ENCODE results near the gene GAB1. TPM values are rescaled to one million over a fixed set of nuclear protein-coding genes. Genes with fewer than 3 reads are reported as not detected.
A peak's percentile ranks its signal among the peaks of the same experiment; 100 is the strongest.

Gene GAB1
- total RNA-seq, 2 experiments from 2014 or later, result 0.12 to 0.29 TPM

DNA sequence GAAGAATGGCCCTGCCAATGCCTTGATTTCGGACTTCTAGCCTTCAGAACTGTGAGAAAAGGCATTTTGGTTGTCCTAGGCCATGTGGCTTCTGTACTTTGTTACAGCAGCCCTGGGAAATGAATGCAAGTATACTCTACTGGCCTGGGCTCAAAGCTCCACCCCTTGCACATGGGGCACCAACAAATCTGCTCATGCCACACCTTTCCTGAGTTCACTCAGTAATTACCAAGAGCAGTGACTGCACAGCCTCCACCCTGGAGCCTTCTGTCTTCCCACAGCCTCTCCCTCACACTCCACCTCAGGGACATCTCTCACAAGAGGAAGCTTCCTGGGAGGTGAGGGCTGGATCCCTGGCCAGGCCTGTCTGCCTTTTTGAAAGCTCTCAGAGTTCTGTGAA, 29.1 kb upstream of the GAB1 start:
- no peak overlapping the region for H3K27ac Mint-ChIP-seq
- H3K9me3 Mint-ChIP-seq, result no peaks in the 10 kb centered on the region
- no peaks in the 10 kb centered on the region for H3K36me3 Mint-ChIP-seq (ENCODE audit: low read depth)
- CTCF ChIA-PET, result no interaction called here
- intact Hi-C loops (cut with micrococcal nuclease), result no loop called here
- no peak overlapping the region for H3K4me3 Mint-ChIP-seq
- H3K27me3 Mint-ChIP-seq (ENCODE audit: low read depth), result no peaks in the 10 kb centered on the region
- no peak for DNase-seq
- no peaks in the 10 kb centered on the region for H3K4me1 Mint-ChIP-seq (ENCODE audit: low read depth)

DNA sequence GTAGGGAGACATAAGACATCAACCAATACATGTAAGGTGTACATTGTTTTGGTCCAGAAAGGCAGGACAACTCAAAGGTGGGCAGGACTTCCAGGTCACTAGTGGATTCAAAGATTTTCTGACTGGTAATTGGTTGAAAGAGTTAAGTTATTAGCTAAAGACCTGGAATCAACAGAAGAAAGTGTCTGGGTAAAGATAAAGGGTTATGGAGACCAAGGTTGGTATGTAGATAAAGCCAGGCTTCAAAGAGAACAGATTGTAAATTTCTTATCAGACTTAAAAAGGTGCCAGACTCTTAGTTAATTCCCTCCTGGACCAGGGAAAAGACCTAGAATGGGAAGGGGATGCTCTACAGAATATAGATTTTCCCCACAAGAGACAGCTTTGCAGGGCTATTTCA, 28.3 kb upstream of the GAB1 start:
- DNase-seq, result no peak
- CTCF ChIA-PET, result no interaction called here
- H3K36me3 Mint-ChIP-seq (ENCODE audit: low read depth), result no peaks in the 10 kb centered on the region
- no peaks in the 10 kb centered on the region for H3K4me1 Mint-ChIP-seq (ENCODE audit: low read depth)
- no peaks in the 10 kb centered on the region for H3K9me3 Mint-ChIP-seq
- H3K27ac Mint-ChIP-seq, result no peak overlapping the region
- H3K4me3 Mint-ChIP-seq, result no peak overlapping the region
- intact Hi-C loops (cut with micrococcal nuclease), result no loop called here
- no peaks in the 10 kb centered on the region for H3K27me3 Mint-ChIP-seq (ENCODE audit: low read depth)

- no peak for DNase-seq
- Mint-ChIP-seq H3K27ac (no peak overlapping the region), H3K27me3 (ENCODE audit: low read depth) (no peaks in the 10 kb centered on the region), H3K36me3 (ENCODE audit: low read depth) (no peaks in the 10 kb centered on the region), H3K4me1 (ENCODE audit: low read depth) (no peaks in the 10 kb centered on the region), H3K4me3 (no peak overlapping the region), H3K9me3 (no peaks in the 10 kb centered on the region)
- intact Hi-C loops (cut with micrococcal nuclease), result no loop called here
- CTCF ChIA-PET, result no interaction called here
Observed at GRCh38 chr4:143311924-143312323, 24.8 kb upstream of the GAB1 start.

- intact Hi-C loops (cut with micrococcal nuclease), result no loop called here
- H3K36me3 Mint-ChIP-seq (ENCODE audit: low read depth), result no peaks in the 10 kb centered on the region
- no peaks in the 10 kb centered on the region for H3K9me3 Mint-ChIP-seq
- no peak for DNase-seq
- CTCF ChIA-PET, result no interaction called here
- H3K27ac Mint-ChIP-seq, result no peak overlapping the region
- no peaks in the 10 kb centered on the region for H3K4me1 Mint-ChIP-seq (ENCODE audit: low read depth)
- H3K27me3 Mint-ChIP-seq (ENCODE audit: low read depth), result no peaks in the 10 kb centered on the region
- H3K4me3 Mint-ChIP-seq, result no peak overlapping the region
Observed at GRCh38 chr4:143313521-143313920, 23.2 kb upstream of the GAB1 start.

- Mint-ChIP-seq H3K9me3 (no peaks in the 10 kb centered on the region), H3K4me1 (ENCODE audit: low read depth) (no peaks in the 10 kb centered on the region), H3K27me3 (ENCODE audit: low read depth) (no peaks in the 10 kb centered on the region), H3K36me3 (ENCODE audit: low read depth) (no peaks in the 10 kb centered on the region), H3K27ac (no peak overlapping the region), H3K4me3 (no peak overlapping the region)
- CTCF ChIA-PET, result no interaction called here
- intact Hi-C loops (cut with micrococcal nuclease), result no loop called here
- DNase-seq, result no peak
Observed at GRCh38 chr4:143313996-143314395, 22.7 kb upstream of the GAB1 start.

DNA sequence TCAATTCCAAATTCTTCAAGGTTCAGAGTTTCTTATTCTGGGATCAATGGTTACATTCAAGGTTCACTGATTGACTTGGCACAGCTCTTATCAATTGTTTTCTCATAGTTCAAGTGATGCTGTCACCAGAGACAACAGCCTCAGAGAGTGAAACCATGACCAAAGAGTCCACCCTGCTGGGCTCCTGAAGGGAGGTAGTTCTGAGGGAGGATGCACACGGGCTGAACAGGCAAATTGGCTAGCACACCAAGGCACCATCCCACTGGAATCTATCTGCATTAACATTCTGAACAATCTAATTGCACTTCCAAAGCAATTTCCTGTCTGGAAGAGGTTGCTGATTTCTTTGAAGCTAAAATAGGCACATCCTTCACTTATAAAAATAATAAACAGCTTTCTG, 16.6 kb upstream of the GAB1 start:
- Mint-ChIP-seq H3K9me3 (no peaks in the 10 kb centered on the region), H3K36me3 (ENCODE audit: low read depth) (no peaks in the 10 kb centered on the region), H3K27ac (no peak overlapping the region), H3K4me3 (no peak overlapping the region), H3K4me1 (ENCODE audit: low read depth) (no peaks in the 10 kb centered on the region), H3K27me3 (ENCODE audit: low read depth) (peaks cover 2% of the 10 kb centered on the region)
- DNase-seq, result no peak
- CTCF ChIA-PET, result no interaction called here
- intact Hi-C loops (cut with micrococcal nuclease), result no loop called here

DNA sequence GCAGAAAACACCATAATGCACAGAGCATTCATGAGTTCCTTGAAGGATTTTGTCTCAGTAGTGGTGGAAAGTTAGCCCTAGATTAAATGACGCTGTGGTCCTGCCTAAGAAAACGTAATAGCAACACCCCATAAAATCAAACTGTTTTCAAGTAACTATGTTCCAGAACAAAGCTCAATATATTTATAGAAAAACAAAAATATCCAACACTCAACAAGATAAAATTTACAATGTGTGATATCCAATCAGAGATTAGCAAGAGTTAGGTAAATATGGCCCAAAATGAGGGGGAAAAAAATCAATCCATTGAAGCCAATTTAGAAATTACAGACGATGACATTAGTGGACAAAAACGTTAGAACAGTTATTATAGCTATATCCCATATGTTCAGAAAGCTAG, 9.9 kb upstream of the GAB1 start:
- H3K27me3 Mint-ChIP-seq (ENCODE audit: low read depth), result peaks cover 9% of the 10 kb centered on the region
- CTCF ChIA-PET, result interaction anchor here (1.1 to 1.3 kb wide), 2 partner anchors 11 to 27 kb away, joined by 3 read pairs; no protein-coding TSS in a partner anchor

DNA sequence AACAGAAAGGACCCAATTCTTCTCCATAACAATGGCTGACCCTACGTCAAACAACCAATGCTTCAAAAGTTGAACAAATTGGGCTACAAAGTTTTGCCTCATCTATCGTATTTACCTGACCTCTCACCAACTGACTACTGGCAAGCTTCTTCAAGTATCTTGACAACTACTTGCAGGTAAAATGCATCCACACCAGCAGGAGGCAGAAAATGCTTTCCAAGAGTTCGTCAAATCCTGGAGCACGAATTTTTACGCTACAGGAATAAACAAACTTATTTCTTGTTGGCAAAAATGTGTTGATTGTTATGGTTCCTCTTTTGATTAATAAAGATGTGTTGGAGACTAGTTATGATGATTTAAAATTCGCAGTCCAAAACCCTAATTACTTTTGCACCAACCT, 6.7 kb upstream of the GAB1 start:
- peaks cover 17% of the 10 kb centered on the region for H3K27me3 Mint-ChIP-seq (ENCODE audit: low read depth)
- no peaks in the 10 kb centered on the region for H3K4me1 Mint-ChIP-seq (ENCODE audit: low read depth)
- H3K27ac Mint-ChIP-seq, result no peak overlapping the region
- DNase-seq, result no peak
- intact Hi-C loops (cut with micrococcal nuclease), result no loop called here
- H3K4me3 Mint-ChIP-seq, result no peak overlapping the region
- CTCF ChIA-PET, result no interaction called here
- H3K36me3 Mint-ChIP-seq (ENCODE audit: low read depth), result no peaks in the 10 kb centered on the region
- no peaks in the 10 kb centered on the region for H3K9me3 Mint-ChIP-seq

More for the DNA sequence above, 9.9 kb upstream of the GAB1 start:
- no peaks in the 10 kb centered on the region for H3K9me3 Mint-ChIP-seq
- H3K36me3 Mint-ChIP-seq (ENCODE audit: low read depth), result no peaks in the 10 kb centered on the region
- H3K4me1 Mint-ChIP-seq (ENCODE audit: low read depth), result no peaks in the 10 kb centered on the region
- DNase-seq, result no peak
- H3K27ac Mint-ChIP-seq, result no peak overlapping the region
- no peak overlapping the region for H3K4me3 Mint-ChIP-seq
- intact Hi-C loops (cut with micrococcal nuclease), result no loop called here

- peak overlapping the region; percentile 75 for H3K4me3 Mint-ChIP-seq
- CTCF ChIA-PET, result interaction anchor here (1.3 kb wide), 1 partner anchor 222 kb away, joined by 3 read pairs; no protein-coding TSS in a partner anchor
- H3K36me3 Mint-ChIP-seq (ENCODE audit: low read depth), result no peaks in the 10 kb centered on the region
- H3K9me3 Mint-ChIP-seq, result no peaks in the 10 kb centered on the region
- peaks cover 3% of the 10 kb centered on the region for H3K4me1 Mint-ChIP-seq (ENCODE audit: low read depth)
- intact Hi-C loops (cut with micrococcal nuclease), result loop anchor here (2.0 kb wide), 2 partner anchors 151 to 177 kb away; partner anchors contain the start of genes SMARCA5 and USP38
- no peak overlapping the region for H3K27ac Mint-ChIP-seq
- peak; percentile 20 for DNase-seq
- peaks cover 40% of the 10 kb centered on the region for H3K27me3 Mint-ChIP-seq (ENCODE audit: low read depth)
Observed at GRCh38 chr4:143335979-143336780, 496 bp upstream of the GAB1 start.

- Mint-ChIP-seq H3K27me3 (ENCODE audit: low read depth) (peaks cover 40% of the 10 kb centered on the region), H3K4me3 (peak overlapping the region; percentile 75), H3K27ac (no peak overlapping the region), H3K9me3 (no peaks in the 10 kb centered on the region), H3K4me1 (ENCODE audit: low read depth) (peaks cover 3% of the 10 kb centered on the region), H3K36me3 (ENCODE audit: low read depth) (no peaks in the 10 kb centered on the region)
- intact Hi-C loops (cut with micrococcal nuclease), result loop anchor here (1.0 to 2.0 kb wide), 3 partner anchors 22 to 175 kb away; partner anchors contain the start of genes SMARCA5 and USP38
- CTCF ChIA-PET, result interaction anchor here (0.6 to 1.4 kb wide), 4 partner anchors 21 to 221 kb away, joined by 3 to 5 read pairs (median 3); no protein-coding TSS in a partner anchor
- DNase-seq, result peak; percentile 15
Observed at GRCh38 chr4:143337600-143338287, 1.1 kb downstream of the GAB1 start.

- Mint-ChIP-seq H3K9me3 (no peaks in the 10 kb centered on the region), H3K27ac (no peak overlapping the region), H3K27me3 (ENCODE audit: low read depth) (peaks cover 45% of the 10 kb centered on the region), H3K4me1 (ENCODE audit: low read depth) (peaks cover 3% of the 10 kb centered on the region), H3K4me3 (no peak overlapping the region), H3K36me3 (ENCODE audit: low read depth) (no peaks in the 10 kb centered on the region)
- CTCF ChIA-PET, result interaction anchor here (0.6 to 1.4 kb wide), 2 partner anchors 22 to 148 kb away, joined by 3 read pairs; no protein-coding TSS in a partner anchor
- intact Hi-C loops (cut with micrococcal nuclease), result no loop called here
- DNase-seq, result no peak
Observed at GRCh38 chr4:143338313-143338712, 1.6 kb downstream of the GAB1 start.

GRCh38 chr4:143339497-143339896, 2.8 kb downstream of the GAB1 start:
- no peak overlapping the region for H3K4me3 Mint-ChIP-seq
- no peaks in the 10 kb centered on the region for H3K36me3 Mint-ChIP-seq (ENCODE audit: low read depth)
- CTCF ChIA-PET, result no interaction called here
- intact Hi-C loops (cut with micrococcal nuclease), result no loop called here
- DNase-seq, result no peak
- peaks cover 48% of the 10 kb centered on the region for H3K27me3 Mint-ChIP-seq (ENCODE audit: low read depth)
- no peak overlapping the region for H3K27ac Mint-ChIP-seq
- H3K4me1 Mint-ChIP-seq (ENCODE audit: low read depth), result peaks cover 3% of the 10 kb centered on the region
- no peaks in the 10 kb centered on the region for H3K9me3 Mint-ChIP-seq

All from activated naive CD4-positive, alpha-beta T cell treated with anti-CD3 and anti-CD28 coated beads for 36 hours (primary cell).